ENCODE data around the gene SVEP1. TPM values are rescaled to one million over a fixed set of nuclear protein-coding genes. Genes with fewer than 3 reads are reported as not detected.

Gene SVEP1
- total RNA-seq = 10 to 100 TPM in 3 of 5 donors, 1 to 10 TPM in 2; 7.0 to 64.4 (median 12.6) TPM
- under 1 TPM; 0.43 to 0.92 (median 0.87) TPM for polyA plus RNA-seq
- long read RNA-seq, donor 1, partial matches to known transcripts = 0 of 1 reads
- long read RNA-seq, donor 1, other reads (novel, unspliced or antisense) = 0 of 1 reads
- long read RNA-seq, donor 2, partial matches to known transcripts = 5 of 5 reads
- long read RNA-seq, donor 2, other reads (novel, unspliced or antisense) = 0 of 5 reads
- long read RNA-seq, donor 3 = 0 reads
- long read RNA-seq, donor 4 = 0 reads
- long read RNA-seq, donor 5, partial matches to known transcripts = 8 of 9 reads
- long read RNA-seq, donor 5, other reads (novel, unspliced or antisense) = 0 of 9 reads
- long read RNA-seq, donor 6, partial matches to known transcripts = 10 of 10 reads
- long read RNA-seq, donor 6, other reads (novel, unspliced or antisense) = 0 of 10 reads
- long read RNA-seq, donor 7, partial matches to known transcripts = 8 of 8 reads
- long read RNA-seq, donor 7, other reads (novel, unspliced or antisense) = 0 of 8 reads
- long read RNA-seq, donor 8 = 0 reads
- long read RNA-seq, donor 9 = 0 reads
- long read RNA-seq, donor 10 = 0 reads

- Histone ChIP-seq H3K4me1 (peaks cover 0 to 24% (median 16%) of the 10 kb centered on the region in 4 donors), H3K9me3 (no peaks in the 10 kb centered on the region), H3K27ac (peak within 1 kb of the TSS; percentile 34 to 85 (median 76)), H3K27me3 (peaks cover 6 to 37% (median 28%) of the 10 kb centered on the region in 3 donors), H3K36me3 (no peaks in the 10 kb centered on the region), H3K4me3 (peak within 1 kb of the TSS; percentile 48 to 58 (median 52))
- 1 to 6% (median 3%) methylated on average over 35 to 89 of the region's 89 CpGs for WGBS, 5 donors
- intact Hi-C loops (cut with DNase I; ENCODE audit: low total_unique reads) = no loop called here
- TF ChIP-seq EP300 (IDR thresholded peaks at IDR 0.05) = no peak
- peak in 2 of 3 donors; percentile 8 to 17 for TF ChIP-seq POLR2AphosphoS5 (IDR thresholded peaks at IDR 0.05)
- DNase-seq = peak in 1 of 2 donors; percentile 80
These were observed at the start of gene SVEP1 for GRCh38 chr9:110579034-110579861. SVEP1 (minus strand) TSS chr9:110579741; CDS start chr9:110579543, 198 bp downstream.

- Histone ChIP-seq H3K36me3 (no peaks in the 10 kb centered on the region), H3K4me3 (no peak overlapping the region), H3K27me3 (no peaks in the 10 kb centered on the region), H3K27ac (no peak overlapping the region), H3K4me1 (peaks cover 0 to 3% (median 0%) of the 10 kb centered on the region in 4 donors), H3K9me3 (peaks cover 0 to 8% (median 0%) of the 10 kb centered on the region in 4 donors)
- TF ChIP-seq POLR2AphosphoS5 (IDR thresholded peaks at IDR 0.05) (no peak), EP300 (IDR thresholded peaks at IDR 0.05) (no peak), CTCF (IDR thresholded peaks at IDR 0.05) (no peak), POLR2A (IDR thresholded peaks at IDR 0.05) (no peak)
- WGBS, 5 donors = 57 to 62% (median 60%) methylated on average over 9 of the region's 9 CpGs
- DNase-seq = no peak
- intact Hi-C loops (cut with DNase I; ENCODE audit: low total_unique reads) = loop anchor here (10.0 kb wide), 1 partner anchor 181 kb away; no protein-coding TSS in a partner anchor
These were observed 46.7 kb upstream of the SVEP1 start for GRCh38 chr9:110626101-110626829.

- intact Hi-C loops (cut with DNase I; ENCODE audit: low total_unique reads) = loop anchor here (10.0 kb wide), 1 partner anchor 179 kb away; no protein-coding TSS in a partner anchor
- no peaks in the 10 kb centered on the region for H3K27me3 ChIP-seq
- peak; percentile 35 to 83 for DNase-seq
- no peak for TF ChIP-seq POLR2AphosphoS5 (IDR thresholded peaks at IDR 0.05)
- TF ChIP-seq CTCF (IDR thresholded peaks at IDR 0.05) = peak in 5 of 7 experiments; percentile 44 to 75 (median 52)
- WGBS, 5 donors = 23 to 33% (median 28%) methylated on average over 3 of the region's 3 CpGs
- no peak overlapping the region for H3K27ac ChIP-seq
- peaks cover 0 to 3% (median 0%) of the 10 kb centered on the region in 4 donors for H3K4me1 ChIP-seq
- no peaks in the 10 kb centered on the region for H3K9me3 ChIP-seq
- H3K4me3 ChIP-seq = no peak overlapping the region
- H3K36me3 ChIP-seq = no peaks in the 10 kb centered on the region
These were observed 44.0 kb upstream of the SVEP1 start for GRCh38 chr9:110623462-110624025.

GRCh38 chr9:110622368-110622767 is 42.8 kb upstream of the SVEP1 start:
- H3K4me3 ChIP-seq = no peak overlapping the region
- no peaks in the 10 kb centered on the region for H3K36me3 ChIP-seq
- intact Hi-C loops (cut with DNase I; ENCODE audit: low total_unique reads) = loop anchor here (10.0 kb wide), 1 partner anchor 178 kb away; no protein-coding TSS in a partner anchor
- 72 to 85% (median 75%) methylated on average over 2 of the region's 2 CpGs for WGBS, 5 donors
- no peak for TF ChIP-seq CTCF (IDR thresholded peaks at IDR 0.05)
- TF ChIP-seq EP300 (IDR thresholded peaks at IDR 0.05) = no peak
- no peak for TF ChIP-seq POLR2AphosphoS5 (IDR thresholded peaks at IDR 0.05)
- no peak for TF ChIP-seq POLR2A (IDR thresholded peaks at IDR 0.05)
- no peak for DNase-seq
- no peak overlapping the region for H3K27ac ChIP-seq
- no peaks in the 10 kb centered on the region for H3K9me3 ChIP-seq
- peaks cover 0 to 3% (median 0%) of the 10 kb centered on the region in 4 donors for H3K4me1 ChIP-seq
- H3K27me3 ChIP-seq = no peaks in the 10 kb centered on the region
